ENCODE results near the gene GADL1. TPM values are rescaled to one million over a fixed set of nuclear protein-coding genes. Genes with fewer than 3 reads are reported as not detected.

The GADL1 gene
- total RNA-seq, result not detected

GRCh38 chr3:30894521-30895251 lies at the start of gene GADL1:
Gene GADL1 (minus strand): TSS chr3:30894661. CDS start chr3:30894614, 47 bp downstream.
- peak within 1 kb of the TSS; percentile 30 for H3K4me3 ChIP-seq

GRCh38 chr3:30944124-30944523 lies 49.7 kb upstream of the GADL1 start:
- no peaks in the 10 kb centered on the region for H3K9me3 ChIP-seq
- TF ChIP-seq CTCF (IDR thresholded peaks at IDR 0.05), result no peak

More at GRCh38 chr3:30894521-30895251, at the start of gene GADL1:
- intact Hi-C loops (cut with DNase I), result no loop called here
- DNase-seq, result no peak
- Histone ChIP-seq H3K27ac (no peak within 1 kb of the TSS), H3K4me1 (no peaks in the 10 kb centered on the region), H3K9me3 (no peaks in the 10 kb centered on the region), H3K36me3 (no peaks in the 10 kb centered on the region), H3K9ac (ENCODE audit: low read depth in 2 of 2, low read length in 2 of 2) (no peak within 1 kb of the TSS), H3K27me3 (peaks cover 15% of the 10 kb centered on the region)
- no peak for TF ChIP-seq CTCF (IDR thresholded peaks at IDR 0.05)

GRCh38 chr3:30943206-30943605 lies 48.7 kb upstream of the GADL1 start:
- no peaks in the 10 kb centered on the region for H3K36me3 ChIP-seq
- intact Hi-C loops (cut with DNase I), result no loop called here
- no peaks in the 10 kb centered on the region for H3K4me1 ChIP-seq
- no peaks in the 10 kb centered on the region for H3K27me3 ChIP-seq
- H3K9me3 ChIP-seq, result no peaks in the 10 kb centered on the region
- no peak overlapping the region for H3K27ac ChIP-seq
- H3K4me3 ChIP-seq, result no peak overlapping the region
- DNase-seq, result no peak
- TF ChIP-seq CTCF (IDR thresholded peaks at IDR 0.05), result no peak
- no peak overlapping the region for H3K9ac ChIP-seq (ENCODE audit: low read depth in 2 of 2, low read length in 2 of 2)

More at GRCh38 chr3:30944124-30944523, 49.7 kb upstream of the GADL1 start:
- Histone ChIP-seq H3K4me1 (no peaks in the 10 kb centered on the region), H3K9ac (ENCODE audit: low read depth in 2 of 2, low read length in 2 of 2) (no peak overlapping the region), H3K36me3 (no peaks in the 10 kb centered on the region), H3K27ac (no peak overlapping the region), H3K4me3 (no peak overlapping the region), H3K27me3 (no peaks in the 10 kb centered on the region)
- intact Hi-C loops (cut with DNase I), result no loop called here
- DNase-seq, result no peak

GRCh38 chr3:30941342-30941741 lies 46.9 kb upstream of the GADL1 start:
- no peaks in the 10 kb centered on the region for H3K4me1 ChIP-seq
- H3K36me3 ChIP-seq, result no peaks in the 10 kb centered on the region
- no peak overlapping the region for H3K27ac ChIP-seq
- no peak for DNase-seq
- intact Hi-C loops (cut with DNase I), result no loop called here
- no peaks in the 10 kb centered on the region for H3K9me3 ChIP-seq
- TF ChIP-seq CTCF (IDR thresholded peaks at IDR 0.05), result no peak
- H3K9ac ChIP-seq (ENCODE audit: low read depth in 2 of 2, low read length in 2 of 2), result no peak overlapping the region
- H3K27me3 ChIP-seq, result no peaks in the 10 kb centered on the region
- H3K4me3 ChIP-seq, result no peak overlapping the region

GRCh38 chr3:30940740-30941139 lies 46.3 kb upstream of the GADL1 start:
- Histone ChIP-seq H3K27me3 (no peaks in the 10 kb centered on the region), H3K4me1 (no peaks in the 10 kb centered on the region), H3K9ac (ENCODE audit: low read depth in 2 of 2, low read length in 2 of 2) (no peak overlapping the region), H3K9me3 (no peaks in the 10 kb centered on the region), H3K4me3 (no peak overlapping the region), H3K36me3 (no peaks in the 10 kb centered on the region), H3K27ac (no peak overlapping the region)
- intact Hi-C loops (cut with DNase I), result no loop called here
- TF ChIP-seq CTCF (IDR thresholded peaks at IDR 0.05), result no peak
- DNase-seq, result no peak
